PC-9 (cell line): ENCODE results near the gene KLK3. TPM values are rescaled to one million over a fixed set of nuclear protein-coding genes. Genes with fewer than 3 reads are reported as not detected.

ENCODE experiments used
- BruUV-seq: library from RNA; stranded (reverse); fragments of 400-500 nt; replicated peaks from 2 replicates; lab custom pipeline; 2021; lab: Mats Ljungman, UMichigan
- CTCF ChIA-PET: fragments of 300-600 bp; sonication (Branson Sonifier 250); formaldehyde crosslinking; loops from one replicate; lab custom pipeline; 2022; ENCODE audit warnings: antibody characterized with exemption; lab: Charles Lee
- POLR2A ChIA-PET: fragments of 300-600 bp; sonication (Branson Sonifier 250); formaldehyde crosslinking; loops from one replicate; lab custom pipeline; 2022; ENCODE audit warnings: antibody characterized with exemption; ENCODE audit not compliant: unreplicated experiment; lab: Charles Lee
- DNase-seq, 2 experiments: peaks; one replicate each; pipeline versions ENCODE4 v3.0.0 to v3.0.0-alpha.2; 2015 to 2022; ENCODE audit warnings: mixed read lengths in 1 of 2
- H2AFZ ChIP-seq: fragments of 200-600 bp; sonication (generic); 2 replicates; pipeline ENCODE4 v1.8.1; 2017; ENCODE audit warnings: antibody characterized with exemption
- H3F3A ChIP-seq: fragments of 200-600 bp; sonication (generic); 2 replicates; pipeline ENCODE4 v1.8.1; 2017; ENCODE audit warnings: antibody characterized with exemption, mild to moderate bottlenecking, low read depth; ENCODE audit not compliant: insufficient read depth
- H3K27ac ChIP-seq: fragments of 200-600 bp; sonication (generic); 2 replicates; pipeline ENCODE4 v1.6.1; 2016; ENCODE audit warnings: mixed run types
- H3K27me3 ChIP-seq: fragments of 200-600 bp; sonication (generic); 2 replicates; pipeline ENCODE4 v1.6.1; 2016; ENCODE audit warnings: low read depth, mixed run types; ENCODE audit not compliant: insufficient read depth
- H3K36me3 ChIP-seq: fragments of 200-600 bp; sonication (generic); 2 replicates; pipeline ENCODE4 v1.6.1; 2016; ENCODE audit warnings: low read depth, mixed run types
- H3K4me1 ChIP-seq: fragments of 200-600 bp; sonication (generic); replicated peaks from 2 replicates; pipeline ENCODE4 v1.6.1; 2016; ENCODE audit warnings: mixed run types; ENCODE audit not compliant: insufficient read depth
- H3K4me2 ChIP-seq: fragments of 200-600 bp; sonication (generic); 2 replicates; pipeline ENCODE4 v1.6.1; 2017; ENCODE audit warnings: mixed run types
- H3K4me3 ChIP-seq: fragments of 200-600 bp; sonication (generic); 2 replicates; pipeline ENCODE4 v1.6.1; 2016; ENCODE audit warnings: mixed run types
- H3K79me2 ChIP-seq: fragments of 200-600 bp; sonication (generic); 2 replicates; pipeline ENCODE4 v1.6.1; 2017; ENCODE audit warnings: low read depth, mixed run types
- H3K9me2 ChIP-seq: fragments of 200-600 bp; sonication (generic); 2 replicates; pipeline ENCODE4 v1.8.1; 2017; ENCODE audit warnings: mild to moderate bottlenecking; ENCODE audit not compliant: insufficient read depth
- H3K9me3 ChIP-seq: fragments of 200-600 bp; sonication (generic); 2 replicates; pipeline ENCODE4 v1.8.1; 2016; ENCODE audit warnings: low read depth; ENCODE audit not compliant: insufficient read depth
- H4K20me1 ChIP-seq: fragments of 200-600 bp; sonication (generic); 2 replicates; pipeline ENCODE4 v1.8.1; 2017; ENCODE audit not compliant: insufficient read depth
- CTCF ChIP-seq: fragments of 200-600 bp; sonication (generic); conservative IDR thresholded peaks from 2 replicates; pipeline ENCODE4 v1.6.1; 2017; ENCODE audit warnings: mixed run types, antibody characterized with exemption, mild to moderate bottlenecking, moderate library complexity
- EZH2 ChIP-seq: fragments of 200-600 bp; sonication (generic); IDR thresholded peaks from 2 replicates; pipeline ENCODE4 v1.8.0; 2017; ENCODE audit warnings: antibody characterized with exemption, low read depth
- intact Hi-C: fragments of 100-400 bp; cut with micrococcal nuclease; formaldehyde crosslinking; loops from one replicate; pipeline ENCODE4 v1.10.0; 2022; ENCODE audit not compliant: unreplicated experiment
- total RNA-seq: library from RNA; stranded (reverse); gene quantifications from 2 replicates; pipeline ENCODE4 v1.2.3, GENCODE V29; 2021

Gene KLK3
- total RNA-seq, 1 experiment from 2014 or later = not detected

DNA sequence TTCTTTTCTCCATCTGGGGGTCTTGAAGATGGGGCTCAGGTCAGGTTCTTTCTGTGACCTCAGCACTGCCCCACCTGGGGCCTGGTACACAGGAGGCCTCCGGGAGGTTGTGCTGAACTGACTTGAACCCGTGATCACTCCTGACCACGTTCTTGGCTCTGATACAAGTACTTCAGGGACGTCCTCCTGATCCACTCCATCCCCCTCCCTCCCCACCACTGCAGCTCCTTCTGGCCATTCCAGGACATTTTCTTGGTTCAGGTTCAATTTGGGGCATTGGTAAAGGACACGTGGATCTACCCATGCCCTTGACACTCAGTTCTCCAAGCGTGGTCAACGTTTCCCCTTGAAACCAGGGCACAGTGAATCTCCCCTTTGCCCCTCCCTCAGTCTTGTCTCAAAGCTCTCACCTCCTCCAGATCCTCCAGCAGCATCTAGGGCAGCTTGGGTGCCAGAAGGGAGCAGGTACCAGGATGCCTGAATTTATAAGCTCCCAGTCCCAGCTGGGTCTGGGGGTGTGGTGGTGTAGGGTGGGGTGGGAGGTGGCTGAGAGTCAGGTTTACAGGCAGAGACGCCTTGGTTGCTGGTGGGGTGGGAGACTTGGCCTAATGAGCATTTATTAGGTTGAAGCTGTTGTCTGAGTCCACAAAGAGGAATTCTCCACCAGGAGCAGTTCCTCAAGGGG is 21.5 kb upstream of the KLK3 start, which contains the start of gene KLK15:
TSS of gene KLK15 (minus strand) at position 458 of the 685 bp plus-strand sequence. CDS start 2,082 bp downstream, outside the sequence.
- no peaks in the 10 kb centered on the region for H3K36me3 ChIP-seq
- H3K4me2 ChIP-seq = no peak within 1 kb of the TSS
- H2AFZ ChIP-seq = no peak within 1 kb of the TSS
- no TSS peak for BruUV-seq
- DNase-seq = no peak
- POLR2A ChIA-PET = no interaction called here
- H3K9me2 ChIP-seq = no peaks in the 10 kb centered on the region
- no peak within 1 kb of the TSS for H3K27ac ChIP-seq
- H3K9me3 ChIP-seq = no peaks in the 10 kb centered on the region
- H3K27me3 ChIP-seq = peaks cover 20% of the 10 kb centered on the region
- TF ChIP-seq EZH2 (no peak), CTCF (no peak)
- peaks cover 8% of the 10 kb centered on the region for H3F3A ChIP-seq
- H3K4me1 ChIP-seq = peaks cover 12% of the 10 kb centered on the region; the same call in 1 of the 2 replicates
- CTCF ChIA-PET = no interaction called here
- no peak within 1 kb of the TSS for H3K4me3 ChIP-seq
- H4K20me1 ChIP-seq = no peaks in the 10 kb centered on the region
- intact Hi-C loops = no loop called here
- no peaks in the 10 kb centered on the region for H3K79me2 ChIP-seq

DNA sequence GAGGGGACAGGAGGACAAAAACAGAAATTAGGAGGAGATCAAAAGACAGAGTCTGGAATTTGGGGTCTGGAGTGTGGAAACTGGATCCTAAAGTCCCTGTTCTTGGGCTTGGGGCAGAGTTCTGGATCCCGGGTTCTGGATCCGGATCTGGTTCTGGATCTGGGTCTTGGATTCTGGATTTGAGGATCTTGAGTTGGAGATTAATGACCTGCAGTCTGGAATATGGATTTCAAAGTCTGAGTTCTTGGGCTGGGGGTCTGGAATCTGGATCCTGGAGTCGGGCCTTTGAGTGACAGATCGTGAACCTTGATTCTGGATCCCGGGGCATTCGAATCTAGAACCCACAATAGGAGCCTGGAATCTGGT is 20.9 kb upstream of the KLK3 start:
- H4K20me1 ChIP-seq = no peaks in the 10 kb centered on the region
- no TSS peak for BruUV-seq
- intact Hi-C loops = no loop called here
- no peaks in the 10 kb centered on the region for H3K36me3 ChIP-seq
- peaks cover 17% of the 10 kb centered on the region for H3K27me3 ChIP-seq
- H3K4me3 ChIP-seq = no peak overlapping the region
- no peak for DNase-seq
- no peak overlapping the region for H3K27ac ChIP-seq
- H3K9me2 ChIP-seq = no peaks in the 10 kb centered on the region
- POLR2A ChIA-PET = no interaction called here
- CTCF ChIA-PET = no interaction called here
- H3K4me2 ChIP-seq = no peak overlapping the region
- no peak overlapping the region for H2AFZ ChIP-seq
- H3K4me1 ChIP-seq = peaks cover 12% of the 10 kb centered on the region; the same call in 1 of the 2 replicates
- TF ChIP-seq EZH2 (no peak), CTCF (no peak)
- H3F3A ChIP-seq = peaks cover 8% of the 10 kb centered on the region
- no peaks in the 10 kb centered on the region for H3K79me2 ChIP-seq
- H3K9me3 ChIP-seq = no peaks in the 10 kb centered on the region

DNA sequence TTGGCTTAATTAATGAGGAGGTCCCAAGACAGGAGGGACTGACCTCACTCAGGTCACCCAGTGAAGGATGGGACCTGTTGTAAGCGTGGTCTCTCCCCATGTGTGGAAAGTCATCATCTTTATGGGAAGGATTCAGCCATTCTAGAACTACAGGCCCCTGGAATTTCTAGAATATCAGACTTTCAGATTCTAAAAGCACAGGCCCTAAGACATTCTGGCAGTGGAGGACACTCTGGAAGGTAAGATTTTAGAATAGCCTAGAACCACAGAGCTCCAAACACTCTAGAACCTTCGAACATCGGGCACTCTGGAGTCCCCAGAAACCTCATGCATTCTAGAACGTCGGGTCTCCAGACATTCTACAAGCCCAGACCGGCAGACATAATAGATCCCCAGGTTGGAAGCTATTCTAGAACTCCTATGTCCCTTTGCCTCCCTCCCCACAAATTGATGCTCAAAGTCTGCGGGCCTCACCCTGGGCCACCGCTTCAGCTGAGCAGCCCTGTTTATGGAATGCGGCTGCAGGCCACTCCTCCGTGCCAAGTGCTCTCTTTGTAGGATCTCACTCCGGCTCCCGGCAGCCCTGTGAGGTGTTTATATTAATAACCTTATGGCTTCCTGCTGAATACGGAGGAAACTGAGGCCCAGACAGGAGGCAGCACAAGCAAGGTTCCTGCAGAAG is 19.5 kb upstream of the KLK3 start:
- POLR2A ChIA-PET = no interaction called here
- no peak overlapping the region for H3K27ac ChIP-seq

More for the DNA sequence above, 19.5 kb upstream of the KLK3 start:
- peak overlapping the region; percentile 69 for H3K4me3 ChIP-seq
- BruUV-seq = TSS peak; percentile 52
- H3K9me2 ChIP-seq = no peaks in the 10 kb centered on the region
- H3K79me2 ChIP-seq = no peaks in the 10 kb centered on the region
- intact Hi-C loops = no loop called here
- peaks cover 10% of the 10 kb centered on the region; the same call in 1 of the 2 replicates for H3K4me1 ChIP-seq
- H3K36me3 ChIP-seq = no peaks in the 10 kb centered on the region
- H3F3A ChIP-seq = peaks cover 8% of the 10 kb centered on the region
- CTCF ChIA-PET = no interaction called here
- TF ChIP-seq EZH2 (no peak), CTCF (no peak)
- H3K27me3 ChIP-seq = peaks cover 18% of the 10 kb centered on the region
- peak overlapping the region; percentile 90 for H3K4me2 ChIP-seq
- H3K9me3 ChIP-seq = no peaks in the 10 kb centered on the region
- H2AFZ ChIP-seq = peak overlapping the region; percentile 92
- H4K20me1 ChIP-seq = no peaks in the 10 kb centered on the region
- DNase-seq = no peak
